GM12878 (cell line): Measurements from ENCODE around the gene UPF1. TPM values are rescaled to one million over a fixed set of nuclear protein-coding genes. Genes with fewer than 3 reads are reported as not detected.

Experiments
- ATAC-seq: fragments of 200-7000 bp; cut with Tn5 transposase; 3 replicates; pipeline ENCODE4 v1.9.1; 2020; ENCODE audit warnings: mild to moderate bottlenecking, moderate library complexity
- BruUV-seq: library from RNA; stranded (reverse); fragments of 400-500 nt; replicated peaks from 2 replicates; lab custom pipeline; 2021; lab: Mats Ljungman, UMichigan
- CTCF ChIA-PET: fragments of 300-600 bp; sonication (Branson Sonifier 250); formaldehyde crosslinking; extraction: SDS; loops from one replicate; lab custom pipeline; 2021; ENCODE audit warnings: inconsistent platforms; lab: Yijun Ruan, JAX
- POLR2A ChIA-PET: fragments of 350-600 bp; formaldehyde crosslinking; extraction: SDS; loops from one replicate; lab custom pipeline; 2021; ENCODE audit warnings: inconsistent platforms; lab: Charles Lee
- RAD21 ChIA-PET: fragments of 300-600 bp; sonication (Branson Sonifier 250); formaldehyde crosslinking; loops from one replicate; lab custom pipeline; 2023; ENCODE audit warnings: antibody characterized with exemption; ENCODE audit not compliant: unreplicated experiment; lab: Charles Lee
- SMC1A ChIA-PET: fragments of 300-600 bp; sonication (Branson Sonifier 250); formaldehyde crosslinking; loops from one replicate; lab custom pipeline; 2023; ENCODE audit not compliant: unreplicated experiment, uncharacterized antibody; lab: Charles Lee
- DNase-seq: peaks from one replicate; pipeline ENCODE4 v3.0.0-alpha.2; 2011; ENCODE audit warnings: low read depth, low spot score
- FAIRE-seq: peaks from 3 replicates; lab custom pipeline; 2011; peaks lifted over from hg19 to GRCh38; lab: Jason Lieb, UNC
- H2AFZ ChIP-seq: 2 replicates; pipeline ENCODE4 v1.6.0; 2011; ENCODE audit warnings: low read depth, low read length, control low read depth; ENCODE audit not compliant: control insufficient read depth
- H3K27ac ChIP-seq: 2 replicates; pipeline ENCODE4 v1.5.1; 2011; ENCODE audit warnings: control low read depth; ENCODE audit not compliant: control insufficient read depth, insufficient read depth
- H3K27me3 ChIP-seq, 2 experiments: replicated peaks in 1 of 2; 2 replicates each; pipeline versions ENCODE4 v1.6.0 to v1.6.1; 2011; ENCODE audit warnings: low read length in 1 of 2; ENCODE audit not compliant: control insufficient read depth in 2 of 2, insufficient read depth in 2 of 2
- H3K36me3 ChIP-seq, 2 experiments: 2 replicates each; pipeline ENCODE4 v1.5.1; 2011; ENCODE audit warnings: low read length in 1 of 2; ENCODE audit not compliant: control insufficient read depth in 2 of 2, insufficient read depth in 2 of 2
- H3K4me1 ChIP-seq: 2 replicates; pipeline ENCODE4 v1.6.1; 2011; ENCODE audit warnings: mild to moderate bottlenecking, low read length, moderate library complexity, mixed read lengths; ENCODE audit not compliant: control insufficient read depth, insufficient read depth
- H3K4me2 ChIP-seq: 2 replicates; pipeline ENCODE4 v1.6.0; 2011; ENCODE audit warnings: control low read depth; ENCODE audit not compliant: control insufficient read depth, insufficient read depth
- H3K4me3 ChIP-seq: fragments of 200-600 bp; sonication (generic); 2 replicates; pipeline ENCODE4 v1.5.1; 2016
- H3K79me2 ChIP-seq: 2 replicates; pipeline ENCODE4 v1.6.0; 2011; ENCODE audit warnings: low read length; ENCODE audit not compliant: control insufficient read depth, insufficient read depth
- H3K9ac ChIP-seq: 2 replicates; pipeline ENCODE4 v1.8.0; 2011; ENCODE audit warnings: low read length, control low read depth, mixed read lengths; ENCODE audit not compliant: control insufficient read depth, insufficient read depth
- H3K9me3 ChIP-seq: replicated peaks from 3 replicates; pipeline ENCODE4 v1.5.1; 2011; ENCODE audit warnings: mild to moderate bottlenecking, low read length; ENCODE audit not compliant: control insufficient read depth, insufficient read depth
- H4K20me1 ChIP-seq: 2 replicates; pipeline ENCODE4 v1.6.0; 2011; ENCODE audit not compliant: control insufficient read depth, insufficient read depth
- EGR1 ChIP-seq, 2 experiments: IDR thresholded peaks; 1 replicate in 1 of 2; 2 replicates in 1 of 2; pipeline ENCODE4 v1.6.1; 2011 to 2012; ENCODE audit warnings: low read depth in 2 of 2, low read length in 2 of 2, borderline replicate concordance in 1 of 2, mild to moderate bottlenecking in 1 of 2, moderate library complexity in 1 of 2
- GABPA ChIP-seq: IDR thresholded peaks from 2 replicates; pipeline ENCODE4 v1.6.1; 2014; ENCODE audit warnings: antibody characterized with exemption, low read depth, mild to moderate bottlenecking, inconsistent platforms
- MEF2A ChIP-seq: IDR thresholded peaks from 2 replicates; pipeline ENCODE4 v1.6.1; 2011; ENCODE audit warnings: low read depth, mild to moderate bottlenecking, low read length, moderate library complexity; ENCODE audit not compliant: insufficient read depth
- MEF2B ChIP-seq: fragments of 450-650 bp; IDR thresholded peaks from 2 replicates; pipeline ENCODE4 v1.6.1; 2018; ENCODE audit warnings: mild to moderate bottlenecking, moderate library complexity; ENCODE audit not compliant: partially characterized antibody, poor library complexity, severe bottlenecking
- NRF1 ChIP-seq: conservative IDR thresholded peaks from 2 replicates; pipeline ENCODE4 v1.6.1; 2011; ENCODE audit warnings: mild to moderate bottlenecking, low read depth, low read length, improper control_type of control experiment
- RAD21 ChIP-seq: IDR thresholded peaks from 2 replicates; pipeline ENCODE4 v1.6.1; 2011; ENCODE audit warnings: mild to moderate bottlenecking, low read depth, low read length, moderate library complexity; ENCODE audit not compliant: insufficient read depth
- RBBP5 ChIP-seq: fragments of 200-600 bp; sonication (generic); conservative IDR thresholded peaks from 2 replicates; pipeline ENCODE4 v1.6.1; 2016
- WGBS: methylation state at CpG from one replicate; pipeline ENCODE4 v1.1.6; 2016; ENCODE audit warnings: low lambda C conversion rate; ENCODE audit not compliant: insufficient replicate concordance, insufficient coverage; ENCODE audit errors: missing lambda C conversion rate; 5-methylcytosine and 5-hydroxymethylcytosine counted together
- in situ Hi-C: fragments of 300-500 bp; cut with MboI; formaldehyde crosslinking; loops from 9 replicates; pipeline ENCODE4 v1.14.3; 2018; ENCODE audit warnings: mixed read lengths
- intact Hi-C: fragments of 100-400 bp; cut with micrococcal nuclease; formaldehyde crosslinking; loops from one replicate; pipeline ENCODE4 v1.14.2; 2022; ENCODE audit not compliant: unreplicated experiment
- polyA plus RNA-seq, 11 experiments: library from polyadenylated mRNA; depleted of rRNA in 4 of 11; unstranded in 6 of 11; stranded (reverse) in 5 of 11; fragments of >200 nt; fragmentation: Nextera tagmentation in 4 of 11; fragmentation: Illumina TruSeq in 1 of 11; extraction: Ambion mirVana in 4 of 11; extraction: Trizol in 1 of 11; gene quantifications; 1 replicate in 1 of 11; 2 replicates in 10 of 11; pipeline versions ENCODE4 v1.2.1 to v1.2.3, GENCODE V29; 2011 to 2016; ENCODE audit warnings: inconsistent platforms in 2 of 11, missing spikeins in 2 of 11, low read depth in 1 of 11
- total RNA-seq, 4 experiments: library from RNA; depleted of rRNA in 3 of 4; stranded (reverse); fragments of >200 nt in 3 of 4; fragmentation: Illumina TruSeq in 1 of 4; extraction: Trizol in 1 of 4; gene quantifications; 2 replicates each; pipeline versions ENCODE4 v1.2.1 to v1.2.3, GENCODE V29; 2013 to 2021
- TF ChIP-seq, protein P1 (sequence below): fragments of 450-650 bp; formaldehyde crosslinking; IDR thresholded peaks from 2 replicates; pipeline ENCODE4 v1.4.0; 2020; ENCODE audit warnings: mild to moderate bottlenecking, moderate library complexity
- TF ChIP-seq, protein P2 (sequence below): fragments of 450-650 bp; IDR thresholded peaks from 2 replicates; pipeline ENCODE4 v1.6.1; 2018; ENCODE audit warnings: borderline replicate concordance, mild to moderate bottlenecking; ENCODE audit not compliant: partially characterized antibody
- TF ChIP-seq, protein P3 (sequence below): IDR thresholded peaks from 2 replicates; pipeline ENCODE4 v1.6.1; 2011; ENCODE audit warnings: borderline replicate concordance, low read depth, mild to moderate bottlenecking, moderate library complexity, mixed read lengths, low read length; ENCODE audit not compliant: insufficient read depth; ENCODE audit errors: extremely low read length
- TF ChIP-seq, protein P4 (sequence below): fragments of 450-650 bp; IDR thresholded peaks from 2 replicates; pipeline ENCODE4 v1.6.1; 2016; ENCODE audit warnings: mild to moderate bottlenecking, moderate library complexity, borderline replicate concordance

UPF1 gene
- total and polyA plus RNA-seq, 10 of the 15 experiments (the other 5 are each of a cell fraction or from before 2014, with no cell fraction given): 0.58 to 80.9 (median 18.7) TPM

DNA sequence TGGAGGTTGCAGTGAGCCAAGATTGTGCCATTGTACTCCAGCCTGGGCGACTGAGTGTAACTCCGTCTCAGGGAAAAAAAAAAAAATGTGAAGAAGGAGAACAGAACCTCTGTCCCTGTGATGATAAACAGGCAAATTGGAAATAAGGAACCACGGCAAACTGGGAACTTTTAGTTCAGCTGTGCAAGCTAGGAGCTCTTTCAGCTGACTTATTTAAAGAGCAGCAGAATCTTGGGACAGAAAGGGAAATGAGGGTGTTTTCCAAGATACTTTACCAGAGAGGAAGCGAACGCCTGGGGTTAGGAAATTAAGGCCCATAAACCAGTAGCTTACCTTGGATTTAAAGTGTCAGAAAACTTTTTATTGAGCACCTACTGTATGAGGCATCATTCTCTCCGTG lies 3.0 kb upstream of the UPF1 start:
- SMC1A ChIA-PET: interaction anchor here (0.9 to 1.7 kb wide), 3 partner anchors 15 to 18 kb away, joined by 3 to 4 read pairs (median 4); no protein-coding TSS in a partner anchor
- H3K27me3 ChIP-seq: no peaks in the 10 kb centered on the region
- H3K27ac ChIP-seq: no peak overlapping the region
- no peak overlapping the region for H3K4me2 ChIP-seq
- intact Hi-C loops (no loop called here), in situ Hi-C loops (no loop called here)
- BruUV-seq: no TSS peak
- H3K79me2 ChIP-seq: peaks cover 20% of the 10 kb centered on the region
- no peak overlapping the region for H3K9ac ChIP-seq
- no peak overlapping the region for H3K4me3 ChIP-seq
- peaks cover 2% of the 10 kb centered on the region; the same call in 1 of the 3 replicates for H3K9me3 ChIP-seq
- WGBS: 45% methylated on average over 6 of the region's 6 CpGs
- RAD21 ChIA-PET: interaction anchor here (1.7 kb wide), 1 partner anchor 18 kb away, joined by 4 read pairs; no protein-coding TSS in a partner anchor
- no peak for ATAC-seq
- H4K20me1 ChIP-seq: peaks cover 5% of the 10 kb centered on the region; the same call in 1 of the 2 replicates
- no peaks in the 10 kb centered on the region for H3K36me3 ChIP-seq
- H3K4me1 ChIP-seq: no peaks in the 10 kb centered on the region
- no peak for FAIRE-seq
- no peak overlapping the region for H2AFZ ChIP-seq
- CTCF ChIA-PET: interaction anchor here (3.3 kb wide), 1 partner anchor 19 kb away, joined by 19 read pairs; no protein-coding TSS in a partner anchor
- POLR2A ChIA-PET: interaction anchor here (0.8 to 0.9 kb wide), 2 partner anchors 9 to 76 kb away, joined by 3 to 4 read pairs; no protein-coding TSS in a partner anchor
- DNase-seq: no peak
- TF ChIP-seq, protein P1, sequence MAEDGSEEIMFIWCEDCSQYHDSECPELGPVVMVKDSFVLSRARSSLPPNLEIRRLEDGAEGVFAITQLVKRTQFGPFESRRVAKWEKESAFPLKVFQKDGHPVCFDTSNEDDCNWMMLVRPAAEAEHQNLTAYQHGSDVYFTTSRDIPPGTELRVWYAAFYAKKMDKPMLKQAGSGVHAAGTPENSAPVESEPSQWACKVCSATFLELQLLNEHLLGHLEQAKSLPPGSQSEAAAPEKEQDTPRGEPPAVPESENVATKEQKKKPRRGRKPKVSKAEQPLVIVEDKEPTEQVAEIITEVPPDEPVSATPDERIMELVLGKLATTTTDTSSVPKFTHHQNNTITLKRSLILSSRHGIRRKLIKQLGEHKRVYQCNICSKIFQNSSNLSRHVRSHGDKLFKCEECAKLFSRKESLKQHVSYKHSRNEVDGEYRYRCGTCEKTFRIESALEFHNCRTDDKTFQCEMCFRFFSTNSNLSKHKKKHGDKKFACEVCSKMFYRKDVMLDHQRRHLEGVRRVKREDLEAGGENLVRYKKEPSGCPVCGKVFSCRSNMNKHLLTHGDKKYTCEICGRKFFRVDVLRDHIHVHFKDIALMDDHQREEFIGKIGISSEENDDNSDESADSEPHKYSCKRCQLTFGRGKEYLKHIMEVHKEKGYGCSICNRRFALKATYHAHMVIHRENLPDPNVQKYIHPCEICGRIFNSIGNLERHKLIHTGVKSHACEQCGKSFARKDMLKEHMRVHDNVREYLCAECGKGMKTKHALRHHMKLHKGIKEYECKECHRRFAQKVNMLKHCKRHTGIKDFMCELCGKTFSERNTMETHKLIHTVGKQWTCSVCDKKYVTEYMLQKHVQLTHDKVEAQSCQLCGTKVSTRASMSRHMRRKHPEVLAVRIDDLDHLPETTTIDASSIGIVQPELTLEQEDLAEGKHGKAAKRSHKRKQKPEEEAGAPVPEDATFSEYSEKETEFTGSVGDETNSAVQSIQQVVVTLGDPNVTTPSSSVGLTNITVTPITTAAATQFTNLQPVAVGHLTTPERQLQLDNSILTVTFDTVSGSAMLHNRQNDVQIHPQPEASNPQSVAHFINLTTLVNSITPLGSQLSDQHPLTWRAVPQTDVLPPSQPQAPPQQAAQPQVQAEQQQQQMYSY: no peak
- no peak for TF ChIP-seq GABPA
- TF ChIP-seq, protein P2, sequence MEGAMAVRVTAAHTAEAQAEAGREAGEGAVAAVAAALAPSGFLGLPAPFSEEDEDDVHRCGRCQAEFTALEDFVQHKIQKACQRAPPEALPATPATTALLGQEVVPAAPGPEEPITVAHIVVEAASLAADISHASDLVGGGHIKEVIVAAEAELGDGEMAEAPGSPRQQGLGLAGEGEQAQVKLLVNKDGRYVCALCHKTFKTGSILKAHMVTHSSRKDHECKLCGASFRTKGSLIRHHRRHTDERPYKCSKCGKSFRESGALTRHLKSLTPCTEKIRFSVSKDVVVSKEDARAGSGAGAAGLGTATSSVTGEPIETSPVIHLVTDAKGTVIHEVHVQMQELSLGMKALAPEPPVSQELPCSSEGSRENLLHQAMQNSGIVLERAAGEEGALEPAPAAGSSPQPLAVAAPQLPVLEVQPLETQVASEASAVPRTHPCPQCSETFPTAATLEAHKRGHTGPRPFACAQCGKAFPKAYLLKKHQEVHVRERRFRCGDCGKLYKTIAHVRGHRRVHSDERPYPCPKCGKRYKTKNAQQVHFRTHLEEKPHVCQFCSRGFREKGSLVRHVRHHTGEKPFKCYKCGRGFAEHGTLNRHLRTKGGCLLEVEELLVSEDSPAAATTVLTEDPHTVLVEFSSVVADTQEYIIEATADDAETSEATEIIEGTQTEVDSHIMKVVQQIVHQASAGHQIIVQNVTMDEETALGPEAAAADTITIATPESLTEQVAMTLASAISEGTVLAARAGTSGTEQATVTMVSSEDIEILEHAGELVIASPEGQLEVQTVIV: no peak
- TF ChIP-seq RAD21: no peak
- TF ChIP-seq, protein P3, sequence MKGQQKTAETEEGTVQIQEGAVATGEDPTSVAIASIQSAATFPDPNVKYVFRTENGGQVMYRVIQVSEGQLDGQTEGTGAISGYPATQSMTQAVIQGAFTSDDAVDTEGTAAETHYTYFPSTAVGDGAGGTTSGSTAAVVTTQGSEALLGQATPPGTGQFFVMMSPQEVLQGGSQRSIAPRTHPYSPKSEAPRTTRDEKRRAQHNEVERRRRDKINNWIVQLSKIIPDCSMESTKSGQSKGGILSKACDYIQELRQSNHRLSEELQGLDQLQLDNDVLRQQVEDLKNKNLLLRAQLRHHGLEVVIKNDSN: no peak
- no peak for TF ChIP-seq RBBP5
- TF ChIP-seq MEF2B: no peak
- no peak for TF ChIP-seq MEF2A
- TF ChIP-seq, protein P4, sequence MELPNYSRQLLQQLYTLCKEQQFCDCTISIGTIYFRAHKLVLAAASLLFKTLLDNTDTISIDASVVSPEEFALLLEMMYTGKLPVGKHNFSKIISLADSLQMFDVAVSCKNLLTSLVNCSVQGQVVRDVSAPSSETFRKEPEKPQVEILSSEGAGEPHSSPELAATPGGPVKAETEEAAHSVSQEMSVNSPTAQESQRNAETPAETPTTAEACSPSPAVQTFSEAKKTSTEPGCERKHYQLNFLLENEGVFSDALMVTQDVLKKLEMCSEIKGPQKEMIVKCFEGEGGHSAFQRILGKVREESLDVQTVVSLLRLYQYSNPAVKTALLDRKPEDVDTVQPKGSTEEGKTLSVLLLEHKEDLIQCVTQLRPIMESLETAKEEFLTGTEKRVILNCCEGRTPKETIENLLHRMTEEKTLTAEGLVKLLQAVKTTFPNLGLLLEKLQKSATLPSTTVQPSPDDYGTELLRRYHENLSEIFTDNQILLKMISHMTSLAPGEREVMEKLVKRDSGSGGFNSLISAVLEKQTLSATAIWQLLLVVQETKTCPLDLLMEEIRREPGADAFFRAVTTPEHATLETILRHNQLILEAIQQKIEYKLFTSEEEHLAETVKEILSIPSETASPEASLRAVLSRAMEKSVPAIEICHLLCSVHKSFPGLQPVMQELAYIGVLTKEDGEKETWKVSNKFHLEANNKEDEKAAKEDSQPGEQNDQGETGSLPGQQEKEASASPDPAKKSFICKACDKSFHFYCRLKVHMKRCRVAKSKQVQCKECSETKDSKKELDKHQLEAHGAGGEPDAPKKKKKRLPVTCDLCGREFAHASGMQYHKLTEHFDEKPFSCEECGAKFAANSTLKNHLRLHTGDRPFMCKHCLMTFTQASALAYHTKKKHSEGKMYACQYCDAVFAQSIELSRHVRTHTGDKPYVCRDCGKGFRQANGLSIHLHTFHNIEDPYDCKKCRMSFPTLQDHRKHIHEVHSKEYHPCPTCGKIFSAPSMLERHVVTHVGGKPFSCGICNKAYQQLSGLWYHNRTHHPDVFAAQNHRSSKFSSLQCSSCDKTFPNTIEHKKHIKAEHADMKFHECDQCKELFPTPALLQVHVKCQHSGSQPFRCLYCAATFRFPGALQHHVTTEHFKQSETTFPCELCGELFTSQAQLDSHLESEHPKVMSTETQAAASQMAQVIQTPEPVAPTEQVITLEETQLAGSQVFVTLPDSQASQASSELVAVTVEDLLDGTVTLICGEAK: no peak
- TF ChIP-seq EGR1 (IDR thresholded peaks at IDR 0.05; ENCODE audit: borderline replicate concordance in 1 of 2, low read depth in 2 of 2, low read length in 2 of 2): no peak
- TF ChIP-seq NRF1: no peak
